ENCODE results near the gene ILF2.

DNA sequence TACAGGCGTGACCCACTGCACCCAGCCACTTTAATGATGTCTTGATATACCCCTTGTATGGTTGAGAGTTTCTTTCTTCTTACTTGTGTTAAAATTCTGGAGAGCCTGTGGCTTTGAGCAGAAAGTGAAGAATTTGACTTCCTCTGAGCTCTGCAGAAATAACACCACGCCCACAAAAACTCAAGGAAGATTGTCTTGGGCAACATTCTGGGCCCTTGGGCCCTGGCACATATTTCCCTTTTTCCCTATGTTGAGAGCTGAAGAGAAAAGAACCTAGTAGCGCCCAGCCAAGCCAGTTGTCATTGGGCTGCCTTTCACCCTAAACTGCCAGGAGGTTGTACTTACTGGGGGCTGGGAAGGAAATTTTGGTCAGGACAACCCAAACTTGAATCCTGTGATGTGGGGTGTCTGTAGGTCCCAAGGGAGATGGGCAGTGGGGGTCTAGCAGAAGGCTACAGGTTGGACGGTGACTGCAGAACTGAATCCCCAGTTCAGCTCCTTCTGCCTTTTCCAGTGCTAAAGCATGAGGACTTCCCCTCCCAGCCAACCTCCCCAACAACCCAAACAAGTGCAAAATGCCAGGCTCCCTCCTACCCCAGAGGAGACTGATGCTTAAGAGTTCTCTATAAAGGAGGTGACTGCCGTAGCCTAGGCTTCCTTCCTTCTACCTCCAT, 24.0 kb downstream of the ILF2 start:
- TF ChIP-seq, protein P1, sequence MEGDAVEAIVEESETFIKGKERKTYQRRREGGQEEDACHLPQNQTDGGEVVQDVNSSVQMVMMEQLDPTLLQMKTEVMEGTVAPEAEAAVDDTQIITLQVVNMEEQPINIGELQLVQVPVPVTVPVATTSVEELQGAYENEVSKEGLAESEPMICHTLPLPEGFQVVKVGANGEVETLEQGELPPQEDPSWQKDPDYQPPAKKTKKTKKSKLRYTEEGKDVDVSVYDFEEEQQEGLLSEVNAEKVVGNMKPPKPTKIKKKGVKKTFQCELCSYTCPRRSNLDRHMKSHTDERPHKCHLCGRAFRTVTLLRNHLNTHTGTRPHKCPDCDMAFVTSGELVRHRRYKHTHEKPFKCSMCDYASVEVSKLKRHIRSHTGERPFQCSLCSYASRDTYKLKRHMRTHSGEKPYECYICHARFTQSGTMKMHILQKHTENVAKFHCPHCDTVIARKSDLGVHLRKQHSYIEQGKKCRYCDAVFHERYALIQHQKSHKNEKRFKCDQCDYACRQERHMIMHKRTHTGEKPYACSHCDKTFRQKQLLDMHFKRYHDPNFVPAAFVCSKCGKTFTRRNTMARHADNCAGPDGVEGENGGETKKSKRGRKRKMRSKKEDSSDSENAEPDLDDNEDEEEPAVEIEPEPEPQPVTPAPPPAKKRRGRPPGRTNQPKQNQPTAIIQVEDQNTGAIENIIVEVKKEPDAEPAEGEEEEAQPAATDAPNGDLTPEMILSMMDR (IDR thresholded peaks at IDR 0.05) = no peak
- TF ChIP-seq ZFX (IDR thresholded peaks at IDR 0.05; ENCODE audit: borderline replicate concordance) = no peak
